ENCODE data around the gene SLC8A1.

SLC8A1 gene

GRCh38 chr2:40415391-40415790 lies 36.5 kb downstream of the SLC8A1 start:
- Histone ChIP-seq H3K4me3 (replicated peaks; ENCODE audit: low read depth, low read length) (no peak overlapping the region), H3K27me3 (replicated peaks; ENCODE audit: control insufficient read depth, insufficient read depth, low read length) (no peaks in the 10 kb centered on the region), H3K36me3 (ENCODE audit: control insufficient read depth, insufficient read depth, low read length) (no peaks in the 10 kb centered on the region)
- TF ChIP-seq CTCF (IDR thresholded peaks at IDR 0.05; ENCODE audit: insufficient read depth, low read length, poor library complexity, severe bottlenecking), result no peak
- DNase-seq (ENCODE audit: extremely low read depth, insufficient read length), result no peak

GRCh38 chr2:40412456-40412855 lies 39.4 kb downstream of the SLC8A1 start:
- Histone ChIP-seq H3K27me3 (replicated peaks; ENCODE audit: control insufficient read depth, insufficient read depth, low read length) (no peaks in the 10 kb centered on the region), H3K4me3 (replicated peaks; ENCODE audit: low read depth, low read length) (no peak overlapping the region), H3K36me3 (ENCODE audit: control insufficient read depth, insufficient read depth, low read length) (no peaks in the 10 kb centered on the region)
- TF ChIP-seq CTCF (IDR thresholded peaks at IDR 0.05; ENCODE audit: insufficient read depth, low read length, poor library complexity, severe bottlenecking), result no peak
- DNase-seq (ENCODE audit: extremely low read depth, insufficient read length), result no peak

- no peak for TF ChIP-seq CTCF (IDR thresholded peaks at IDR 0.05; ENCODE audit: insufficient read depth, low read length, poor library complexity, severe bottlenecking)
- no peaks in the 10 kb centered on the region for H3K36me3 ChIP-seq (ENCODE audit: control insufficient read depth, insufficient read depth, low read length)
- H3K27me3 ChIP-seq (replicated peaks; ENCODE audit: control insufficient read depth, insufficient read depth, low read length), result no peaks in the 10 kb centered on the region
- DNase-seq (ENCODE audit: extremely low read depth, insufficient read length), result no peak
- no peak overlapping the region for H3K4me3 ChIP-seq (replicated peaks; ENCODE audit: low read depth, low read length)
These were observed 41.2 kb downstream of the SLC8A1 start for GRCh38 chr2:40410695-40411094.

- Histone ChIP-seq H3K36me3 (ENCODE audit: control insufficient read depth, insufficient read depth, low read length) (no peaks in the 10 kb centered on the region), H3K27me3 (replicated peaks; ENCODE audit: control insufficient read depth, insufficient read depth, low read length) (no peaks in the 10 kb centered on the region), H3K4me3 (replicated peaks; ENCODE audit: low read depth, low read length) (no peak overlapping the region)
- DNase-seq (ENCODE audit: extremely low read depth, insufficient read length), result no peak
- no peak for TF ChIP-seq CTCF (IDR thresholded peaks at IDR 0.05; ENCODE audit: insufficient read depth, low read length, poor library complexity, severe bottlenecking)
These were observed 42.2 kb downstream of the SLC8A1 start for GRCh38 chr2:40409734-40410133.

- DNase-seq (ENCODE audit: extremely low read depth, insufficient read length), result no peak
- no peak for TF ChIP-seq CTCF (IDR thresholded peaks at IDR 0.05; ENCODE audit: insufficient read depth, low read length, poor library complexity, severe bottlenecking)
- Histone ChIP-seq H3K27me3 (replicated peaks; ENCODE audit: control insufficient read depth, insufficient read depth, low read length) (no peaks in the 10 kb centered on the region), H3K36me3 (ENCODE audit: control insufficient read depth, insufficient read depth, low read length) (no peaks in the 10 kb centered on the region), H3K4me3 (replicated peaks; ENCODE audit: low read depth, low read length) (no peak overlapping the region)
These were observed 45.2 kb downstream of the SLC8A1 start for GRCh38 chr2:40406485-40407289.
